HepG2 (cell line): ENCODE measurements around the gene TMEM217. TPM values are rescaled to one million over a fixed set of nuclear protein-coding genes. Genes with fewer than 3 reads are reported as not detected.
A peak's percentile ranks its signal among the peaks of the same experiment; 100 is the strongest.

Source experiments
- ATAC-seq: fragments of 200-7000 bp; cut with Tn5 transposase; 3 replicates; pipeline ENCODE4 v1.9.1; 2020; ENCODE audit warnings: mild to moderate bottlenecking, moderate library complexity
- BruUV-seq: library from RNA; stranded (reverse); fragments of 400-500 nt; replicated peaks from 2 replicates; lab custom pipeline; 2021; lab: Mats Ljungman, UMichigan
- CTCF ChIA-PET: fragments of 300-600 bp; formaldehyde crosslinking; extraction: SDS; loops from one replicate; lab custom pipeline; 2021; ENCODE audit warnings: low total read pairs, inconsistent platforms, low intra/inter-chr PET ratio; lab: Yijun Ruan, JAX
- POLR2A ChIA-PET: fragments of 350-600 bp; sonication (Branson Sonifier 250); formaldehyde crosslinking; loops from one replicate; lab custom pipeline; 2020; ENCODE audit warnings: antibody characterized with exemption, inconsistent platforms; lab: Yijun Ruan, JAX
- DNase-seq: peaks from one replicate; pipeline ENCODE4 v3.0.0-alpha.2; 2015; ENCODE audit warnings: low spot score
- FAIRE-seq: peaks from 3 replicates; lab custom pipeline; 2011; peaks lifted over from hg19 to GRCh38; lab: Jason Lieb, UNC
- H2AFZ ChIP-seq: one replicate; pipeline ENCODE4 v1.6.1; 2011; ENCODE audit warnings: low read length, inconsistent platforms
- H3K27ac ChIP-seq: fragments of 300-600 bp; 3 replicates; pipeline ENCODE4 v1.8.0; 2011; ENCODE audit warnings: mixed run types, mild to moderate bottlenecking, mixed read lengths, low read length, inconsistent platforms; ENCODE audit not compliant: insufficient read depth; ENCODE audit errors: extremely low read length
- H3K27me3 ChIP-seq, 2 experiments: fragments of 200-600 bp in 1 of 2; 2 replicates in 1 of 2; 3 replicates in 1 of 2; pipeline versions ENCODE4 v1.6.0 to v1.8.0; 2011; ENCODE audit warnings: low read length in 2 of 2, mild to moderate bottlenecking in 2 of 2, moderate library complexity in 2 of 2, inconsistent platforms in 1 of 2; ENCODE audit not compliant: insufficient read depth in 2 of 2, control insufficient read depth in 1 of 2
- H3K36me3 ChIP-seq, 2 experiments: fragments of 200-600 bp in 1 of 2; replicated peaks in 1 of 2; 2 replicates in 1 of 2; 3 replicates in 1 of 2; pipeline versions ENCODE4 v1.5.1 to v1.8.0; 2011; ENCODE audit warnings: low read length in 2 of 2, inconsistent platforms in 1 of 2; ENCODE audit not compliant: insufficient read depth in 2 of 2, control insufficient read depth in 1 of 2
- H3K4me1 ChIP-seq: 2 replicates; pipeline ENCODE4 v1.5.1; 2012; ENCODE audit warnings: low read length, inconsistent platforms; ENCODE audit not compliant: insufficient read depth
- H3K4me2 ChIP-seq: 2 replicates; pipeline ENCODE4 v1.6.0; 2011; ENCODE audit warnings: low read depth, low read length, inconsistent platforms
- H3K4me3 ChIP-seq, 3 experiments: fragments of 200-600 bp in 1 of 3; sonication (generic), shearing (Covaris generic) in 1 of 3; replicated peaks in 1 of 3; 2 replicates each; pipeline ENCODE4 v1.5.1; 2011 to 2016; ENCODE audit warnings: low read length in 3 of 3, inconsistent platforms in 2 of 3, low read depth in 2 of 3, mild to moderate bottlenecking in 2 of 3, control low read depth in 1 of 3, mixed read lengths in 1 of 3; ENCODE audit not compliant: insufficient read depth in 1 of 3
- H3K79me2 ChIP-seq: one replicate; pipeline ENCODE4 v1.6.1; 2011; ENCODE audit warnings: low read length, inconsistent platforms; ENCODE audit not compliant: insufficient read depth
- H3K9ac ChIP-seq: 2 replicates; pipeline ENCODE4 v1.6.0; 2011; ENCODE audit warnings: mild to moderate bottlenecking, low read depth, low read length, inconsistent platforms; ENCODE audit not compliant: insufficient read depth
- H3K9me3 ChIP-seq: 2 replicates; pipeline ENCODE4 v1.5.1; 2012; ENCODE audit warnings: mild to moderate bottlenecking, low read length
- H4K20me1 ChIP-seq: 2 replicates; pipeline ENCODE4 v1.6.0; 2011; ENCODE audit warnings: inconsistent platforms, mild to moderate bottlenecking, low read length, moderate library complexity; ENCODE audit not compliant: insufficient read depth
- AGO1 ChIP-seq: fragments of 200-400 bp; formaldehyde crosslinking; IDR thresholded peaks from 2 replicates; pipeline ENCODE4 v1.6.1; 2017; ENCODE audit warnings: mild to moderate bottlenecking, low read depth, low read length, moderate library complexity; ENCODE audit not compliant: poor library complexity, severe bottlenecking
- KLF13 ChIP-seq: sonication (generic); formaldehyde crosslinking; IDR thresholded peaks from 2 replicates; pipeline ENCODE4 v1.4.0; 2020; ENCODE audit warnings: mild to moderate bottlenecking, missing genetic modification reagents
- PHB2 ChIP-seq: fragments of 450-650 bp; IDR thresholded peaks from 2 replicates; pipeline ENCODE4 v1.6.1; 2018; ENCODE audit not compliant: partially characterized antibody
- SP4 ChIP-seq: sonication (generic); formaldehyde crosslinking; IDR thresholded peaks from 2 replicates; pipeline ENCODE4 v1.8.1; 2023; ENCODE audit warnings: mild to moderate bottlenecking, missing genetic modification reagents
- ZFP36L1 ChIP-seq: sonication (generic); formaldehyde crosslinking; IDR thresholded peaks from 2 replicates; pipeline ENCODE4 v1.8.0; 2022; ENCODE audit warnings: mild to moderate bottlenecking, missing genetic modification reagents, moderate library complexity
- ZNF12 ChIP-seq: sonication (generic); formaldehyde crosslinking; IDR thresholded peaks from 2 replicates; pipeline ENCODE4 v1.5.0; 2020; ENCODE audit warnings: missing genetic modification reagents
- ZNF260 ChIP-seq: sonication (generic); formaldehyde crosslinking; IDR thresholded peaks from 2 replicates; pipeline ENCODE4 v1.4.0; 2020; ENCODE audit warnings: missing genetic modification reagents, low read depth, mild to moderate bottlenecking, borderline replicate concordance
- WGBS: methylation state at CpG from one replicate; pipeline ENCODE4 v1.1.6; 2017; ENCODE audit warnings: low lambda C conversion rate; 5-methylcytosine and 5-hydroxymethylcytosine counted together
- in situ Hi-C: cut with HindIII; loops from 2 replicates; pipeline ENCODE4 v1.10.0; 2017; ENCODE audit warnings: low pct_unique_long_range_greater_than_20kb; ENCODE audit not compliant: extremely low pct_ligation_motif_present
- intact Hi-C: fragments of 100-400 bp; cut with micrococcal nuclease; formaldehyde crosslinking; loops from one replicate; pipeline ENCODE4 v1.10.0; 2022; ENCODE audit not compliant: unreplicated experiment
- polyA plus RNA-seq, 8 experiments: library from polyadenylated mRNA; depleted of rRNA in 3 of 8; stranded (reverse) in 7 of 8; unstranded in 1 of 8; fragments of >200 nt; fragmentation: Illumina TruSeq in 4 of 8; extraction: Trizol in 4 of 8; gene quantifications; 2 replicates each; pipeline versions ENCODE4 v1.2.1 to v1.2.3, GENCODE V29; 2011 to 2016; ENCODE audit warnings: low read depth in 4 of 8, missing spikeins in 1 of 8, mixed read lengths in 1 of 8; ENCODE audit not compliant: insufficient read depth in 1 of 8
- total RNA-seq, 5 experiments: library from RNA; depleted of rRNA; stranded (reverse); fragments of >200 nt; fragmentation: Illumina TruSeq; extraction: Trizol; gene quantifications; 2 replicates each; pipeline ENCODE4 v1.2.3, GENCODE V29; 2016; ENCODE audit warnings: low read depth in 1 of 5
- TF ChIP-seq, protein P1 (sequence below): sonication (generic); formaldehyde crosslinking; IDR thresholded peaks from 2 replicates; pipeline ENCODE4 v1.4.0; 2020; ENCODE audit warnings: missing genetic modification reagents, borderline replicate concordance
- TF ChIP-seq, protein P2 (sequence below): sonication (generic); IDR thresholded peaks from 2 replicates; pipeline ENCODE4 v1.6.1; 2016; ENCODE audit warnings: low read depth, borderline replicate concordance

The TMEM217 gene
- total and polyA plus RNA-seq, 2 of the 13 experiments (the other 11 are each of a cell fraction or from before 2014, with no cell fraction given) = 2.3 to 3.4 TPM

DNA sequence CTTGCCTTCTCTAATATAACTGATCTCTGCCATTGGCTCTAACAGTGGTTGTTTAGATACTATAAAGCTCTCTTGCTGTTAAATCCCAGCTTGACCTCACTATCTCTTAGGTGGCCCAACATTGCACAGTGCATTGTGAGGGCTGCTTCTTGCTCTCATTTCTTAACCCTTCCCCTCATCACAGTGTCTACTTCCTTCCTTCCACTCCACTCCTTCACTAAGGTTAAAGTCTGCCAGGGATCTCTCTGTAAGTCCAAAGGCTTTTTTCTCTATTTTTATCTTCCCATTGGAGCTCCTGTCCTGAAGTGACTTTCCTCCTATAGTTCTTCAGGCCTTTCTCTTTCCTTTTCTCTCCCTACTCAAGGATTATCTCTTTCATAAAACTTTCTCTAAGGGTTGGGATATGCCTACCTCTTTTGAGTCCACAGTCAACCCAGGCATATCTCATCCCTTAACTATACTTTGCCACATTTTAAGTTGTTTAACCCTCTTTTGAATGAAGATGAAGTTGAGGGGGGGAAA lies 4.4 kb downstream of the TMEM217 start (continued):
- TF ChIP-seq AGO1 (no peak), ZFP36L1 (CRISPR knock-in tag) (no peak), ZNF260 (no peak), KLF13 (CRISPR knock-in tag) (no peak), PHB2 (no peak)
- TF ChIP-seq, protein P1, sequence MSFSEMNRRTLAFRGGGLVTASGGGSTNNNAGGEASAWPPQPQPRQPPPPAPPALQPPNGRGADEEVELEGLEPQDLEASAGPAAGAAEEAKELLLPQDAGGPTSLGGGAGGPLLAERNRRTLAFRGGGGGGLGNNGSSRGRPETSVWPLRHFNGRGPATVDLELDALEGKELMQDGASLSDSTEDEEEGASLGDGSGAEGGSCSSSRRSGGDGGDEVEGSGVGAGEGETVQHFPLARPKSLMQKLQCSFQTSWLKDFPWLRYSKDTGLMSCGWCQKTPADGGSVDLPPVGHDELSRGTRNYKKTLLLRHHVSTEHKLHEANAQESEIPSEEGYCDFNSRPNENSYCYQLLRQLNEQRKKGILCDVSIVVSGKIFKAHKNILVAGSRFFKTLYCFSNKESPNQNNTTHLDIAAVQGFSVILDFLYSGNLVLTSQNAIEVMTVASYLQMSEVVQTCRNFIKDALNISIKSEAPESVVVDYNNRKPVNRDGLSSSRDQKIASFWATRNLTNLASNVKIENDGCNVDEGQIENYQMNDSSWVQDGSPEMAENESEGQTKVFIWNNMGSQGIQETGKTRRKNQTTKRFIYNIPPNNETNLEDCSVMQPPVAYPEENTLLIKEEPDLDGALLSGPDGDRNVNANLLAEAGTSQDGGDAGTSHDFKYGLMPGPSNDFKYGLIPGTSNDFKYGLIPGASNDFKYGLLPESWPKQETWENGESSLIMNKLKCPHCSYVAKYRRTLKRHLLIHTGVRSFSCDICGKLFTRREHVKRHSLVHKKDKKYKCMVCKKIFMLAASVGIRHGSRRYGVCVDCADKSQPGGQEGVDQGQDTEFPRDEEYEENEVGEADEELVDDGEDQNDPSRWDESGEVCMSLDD = no peak
- TF ChIP-seq, protein P2, sequence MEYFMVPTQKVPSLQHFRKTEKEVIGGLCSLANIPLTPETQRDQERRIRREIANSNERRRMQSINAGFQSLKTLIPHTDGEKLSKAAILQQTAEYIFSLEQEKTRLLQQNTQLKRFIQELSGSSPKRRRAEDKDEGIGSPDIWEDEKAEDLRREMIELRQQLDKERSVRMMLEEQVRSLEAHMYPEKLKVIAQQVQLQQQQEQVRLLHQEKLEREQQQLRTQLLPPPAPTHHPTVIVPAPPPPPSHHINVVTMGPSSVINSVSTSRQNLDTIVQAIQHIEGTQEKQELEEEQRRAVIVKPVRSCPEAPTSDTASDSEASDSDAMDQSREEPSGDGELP = no peak
- TF ChIP-seq, all 625 proteins: peak for 0

DNA sequence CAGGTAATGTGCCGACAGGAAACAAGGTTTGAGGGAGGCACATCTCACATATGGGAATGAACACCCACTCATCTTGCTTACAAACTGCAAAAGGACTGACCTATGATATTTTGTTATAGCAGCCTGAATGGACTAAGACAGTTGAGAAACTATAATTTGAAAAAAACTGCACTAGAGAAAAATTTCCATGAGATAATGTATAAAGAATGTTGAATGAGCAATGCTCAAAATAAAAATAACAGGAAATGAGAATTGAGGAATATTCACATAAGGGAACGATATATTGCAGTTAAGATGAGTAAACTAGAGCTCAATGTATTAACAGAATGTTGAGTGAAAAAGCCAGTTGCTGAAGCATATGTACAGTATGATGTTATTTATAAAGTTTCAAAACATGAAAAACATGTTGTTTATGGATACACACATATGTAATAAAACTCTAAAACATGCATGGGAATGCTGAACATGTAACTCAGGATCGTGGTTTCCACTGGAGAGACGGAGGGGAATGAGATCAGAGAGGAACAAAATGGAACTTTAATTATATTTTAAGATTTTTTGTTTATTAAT lies 6.6 kb downstream of the TMEM217 start:
- ATAC-seq = no peak
- no peak overlapping the region for H2AFZ ChIP-seq
- TF ChIP-seq ZNF12 (CRISPR knock-in tag) (peak; percentile 53; the same call in 1 of the 2 replicates), SP4 (CRISPR knock-in tag) (no peak)
- TF ChIP-seq, all 625 proteins: peak for 1
- intact Hi-C loops = no loop called here
- H3K4me2 ChIP-seq = no peak overlapping the region
- H4K20me1 ChIP-seq = no peaks in the 10 kb centered on the region
- FAIRE-seq (no peak), DNase-seq (no peak)
- H3K9ac ChIP-seq = no peak overlapping the region
- H3K9me3 ChIP-seq = no peaks in the 10 kb centered on the region
- H3K4me1 ChIP-seq = peaks cover 7% of the 10 kb centered on the region; the same call in 1 of the 2 replicates
- 82% methylated on average over 4 of the region's 4 CpGs for WGBS
- BruUV-seq = no TSS peak
- in situ Hi-C loops = no loop called here
- no peaks in the 10 kb centered on the region for H3K27me3 ChIP-seq
- ChIA-PET CTCF (no interaction called here), POLR2A (no interaction called here)
- H3K36me3 ChIP-seq = no peaks in the 10 kb centered on the region
- no peak overlapping the region for H3K4me3 ChIP-seq
- no peak overlapping the region for H3K27ac ChIP-seq
- no peaks in the 10 kb centered on the region for H3K79me2 ChIP-seq
